ENCODE measurements around the gene ZNF212. TPM values are rescaled to one million over a fixed set of nuclear protein-coding genes. Genes with fewer than 3 reads are reported as not detected.
"Not testable (repeated sequence)": the region's sequence is repeated elsewhere in the genome, so short reads cannot be mapped to it uniquely, and the experiment has no call there.

The ZNF212 gene
- total RNA-seq, 1 donor from 2014 or later: 15.0 TPM

DNA sequence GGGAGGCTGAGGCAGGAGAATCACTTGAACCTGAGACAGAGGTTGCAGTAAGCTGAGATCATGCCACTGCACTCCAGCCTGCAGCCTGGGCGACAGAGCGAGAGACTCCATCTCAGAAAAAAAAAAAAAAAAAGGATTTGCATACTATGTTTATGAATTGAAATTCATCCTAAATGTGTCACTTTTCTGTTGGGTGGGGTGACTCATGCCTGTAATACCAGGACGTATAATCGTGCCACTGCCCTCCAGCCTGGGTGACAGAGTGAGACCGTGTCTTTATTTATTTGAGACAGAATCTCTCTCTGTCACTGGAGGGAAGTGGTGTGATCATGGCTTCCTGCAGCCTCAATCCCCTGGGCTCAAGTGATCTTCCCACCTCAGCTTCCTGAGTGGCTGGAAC, 5.8 kb downstream of the ZNF212 start:
- Mint-ChIP-seq H3K9me3 (peaks cover 6% of the 10 kb centered on the region), H3K36me3 (ENCODE audit: low read depth) (peaks cover 22% of the 10 kb centered on the region), H3K27ac (peak overlapping the region; percentile 80), H3K4me1 (ENCODE audit: low read depth) (peaks cover 47% of the 10 kb centered on the region), H3K27me3 (ENCODE audit: insufficient read depth) (no peaks in the 10 kb centered on the region), H3K4me3 (no peak overlapping the region)
- no peak for DNase-seq (ENCODE audit: low spot score)
- intact Hi-C loops (cut with micrococcal nuclease): loop anchor here (5.0 kb wide), 2 partner anchors 38 to 98 kb away; partner anchors contain the start of gene ZNF398

DNA sequence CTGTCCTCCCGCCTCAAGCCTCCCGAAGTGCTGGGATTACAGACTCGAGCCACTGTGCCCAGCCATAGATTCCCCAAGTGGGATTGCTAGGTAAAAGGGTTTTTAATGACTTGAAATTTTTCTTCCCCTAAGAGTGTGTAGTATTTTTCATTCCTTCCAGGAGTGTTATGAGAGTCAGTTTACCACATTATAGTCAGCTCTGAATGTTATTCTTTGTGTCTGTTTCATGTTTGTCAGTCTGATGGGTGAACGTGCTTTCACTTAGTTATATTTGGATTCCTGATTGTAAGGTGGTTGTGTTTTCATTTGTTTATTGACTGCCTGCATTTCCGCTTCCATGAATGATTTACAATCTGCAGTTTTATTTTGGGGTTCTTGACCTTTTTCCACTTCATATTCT, 6.3 kb downstream of the ZNF212 start:
- H3K4me3 Mint-ChIP-seq: no peak overlapping the region
- no peaks in the 10 kb centered on the region for H3K27me3 Mint-ChIP-seq (ENCODE audit: insufficient read depth)
- peaks cover 6% of the 10 kb centered on the region for H3K9me3 Mint-ChIP-seq
- no peak for DNase-seq (ENCODE audit: low spot score)
- H3K27ac Mint-ChIP-seq: peak overlapping the region; percentile 80
- peaks cover 18% of the 10 kb centered on the region for H3K36me3 Mint-ChIP-seq (ENCODE audit: low read depth)
- peaks cover 42% of the 10 kb centered on the region for H3K4me1 Mint-ChIP-seq (ENCODE audit: low read depth)
- intact Hi-C loops (cut with micrococcal nuclease): loop anchor here (5.0 kb wide), 2 partner anchors 38 to 98 kb away; partner anchors contain the start of gene ZNF398

DNA sequence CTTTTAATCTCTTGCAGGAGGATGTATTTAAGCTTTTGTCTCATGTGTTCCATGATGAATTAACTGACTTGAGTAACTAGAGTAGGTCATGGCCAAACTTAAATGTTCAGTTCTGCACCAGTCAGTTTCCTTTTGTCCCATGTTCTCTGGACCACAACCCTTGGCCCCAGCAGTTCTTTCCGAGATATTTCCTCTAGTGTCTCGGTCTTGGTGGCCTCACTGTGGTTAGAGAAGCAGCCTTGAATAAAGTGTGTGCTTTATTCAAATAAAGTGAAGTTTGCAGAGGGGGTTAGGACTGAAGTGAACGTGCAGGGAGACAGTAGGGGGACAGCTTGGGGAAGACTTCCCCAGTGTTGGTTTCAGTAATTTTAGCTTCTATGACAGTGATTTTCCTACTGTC, 9.3 kb downstream of the ZNF212 start:
- intact Hi-C loops (cut with micrococcal nuclease): loop anchor here (1.0 to 5.0 kb wide), 4 partner anchors 9 to 101 kb away; partner anchors contain the start of genes ZNF212 and ZNF398
- H3K27ac Mint-ChIP-seq: peak overlapping the region; percentile 87

DNA sequence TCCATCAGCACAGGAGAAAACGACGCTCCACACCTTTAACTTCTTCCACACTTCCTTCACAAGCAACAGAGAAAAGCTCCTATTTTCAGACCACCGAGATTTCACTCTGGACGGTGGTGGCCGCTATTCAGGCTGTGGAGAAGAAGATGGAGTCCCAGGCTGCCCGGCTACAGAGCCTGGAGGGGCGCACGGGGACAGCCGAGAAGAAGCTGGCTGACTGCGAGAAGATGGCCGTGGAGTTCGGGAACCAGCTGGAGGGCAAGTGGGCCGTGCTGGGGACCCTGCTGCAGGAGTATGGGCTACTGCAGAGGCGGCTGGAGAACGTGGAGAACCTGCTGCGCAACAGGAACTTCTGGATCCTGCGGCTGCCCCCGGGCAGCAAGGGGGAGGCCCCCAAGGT, 10.7 kb downstream of the ZNF212 start:
- intact Hi-C loops (cut with micrococcal nuclease); DNase-seq (ENCODE audit: low spot score); H3K4me3 Mint-ChIP-seq; H3K27ac Mint-ChIP-seq; H3K9me3 Mint-ChIP-seq; H3K27me3 Mint-ChIP-seq (ENCODE audit: insufficient read depth): not testable (repeated sequence)
- peaks cover 29% of the 10 kb centered on the region for H3K4me1 Mint-ChIP-seq (ENCODE audit: low read depth)
- H3K36me3 Mint-ChIP-seq (ENCODE audit: low read depth): peaks cover 27% of the 10 kb centered on the region

More for the DNA sequence above, 9.3 kb downstream of the ZNF212 start:
- Mint-ChIP-seq H3K4me3 (peak overlapping the region; percentile 15), H3K36me3 (ENCODE audit: low read depth) (peaks cover 22% of the 10 kb centered on the region), H3K4me1 (ENCODE audit: low read depth) (peaks cover 34% of the 10 kb centered on the region), H3K9me3 (no peaks in the 10 kb centered on the region), H3K27me3 (ENCODE audit: insufficient read depth) (no peaks in the 10 kb centered on the region)
- no peak for DNase-seq (ENCODE audit: low spot score)

DNA sequence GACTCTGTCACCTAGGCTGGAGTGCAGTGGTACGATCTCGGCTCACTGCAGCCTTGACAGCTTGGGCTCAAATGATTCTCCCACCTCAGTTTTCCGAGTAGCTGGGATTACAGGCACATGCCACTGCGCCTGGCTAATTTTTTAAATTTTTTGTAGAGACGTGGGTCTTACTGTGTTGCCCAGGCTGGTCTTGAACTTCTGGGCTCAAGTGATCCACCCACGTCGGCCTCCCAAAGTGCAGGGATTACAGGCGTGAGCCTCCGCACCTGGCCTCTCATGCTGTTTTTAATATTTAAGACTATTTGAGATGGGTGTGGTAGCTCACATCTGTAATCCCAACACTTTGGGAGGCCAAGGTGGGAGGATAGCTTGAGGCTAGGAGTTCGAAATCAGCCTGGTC, 12.1 kb downstream of the ZNF212 start:
- Mint-ChIP-seq H3K4me1 (ENCODE audit: low read depth) (peaks cover 21% of the 10 kb centered on the region), H3K36me3 (ENCODE audit: low read depth) (peaks cover 30% of the 10 kb centered on the region)
- H3K27ac Mint-ChIP-seq; intact Hi-C loops (cut with micrococcal nuclease); DNase-seq (ENCODE audit: low spot score); H3K4me3 Mint-ChIP-seq; H3K27me3 Mint-ChIP-seq (ENCODE audit: insufficient read depth); H3K9me3 Mint-ChIP-seq: not testable (repeated sequence)

GRCh38 chr7:149252378-149252777, 12.9 kb downstream of the ZNF212 start:
- no peak overlapping the region for H3K27ac Mint-ChIP-seq
- no peaks in the 10 kb centered on the region for H3K9me3 Mint-ChIP-seq
- intact Hi-C loops (cut with micrococcal nuclease): no loop called here
- H3K27me3 Mint-ChIP-seq (ENCODE audit: insufficient read depth): no peaks in the 10 kb centered on the region
- H3K4me1 Mint-ChIP-seq (ENCODE audit: low read depth): peaks cover 21% of the 10 kb centered on the region
- H3K36me3 Mint-ChIP-seq (ENCODE audit: low read depth): peaks cover 30% of the 10 kb centered on the region
- H3K4me3 Mint-ChIP-seq: no peak overlapping the region
- DNase-seq (ENCODE audit: low spot score): no peak

- H3K4me3 Mint-ChIP-seq: no peak overlapping the region
- no peak overlapping the region for H3K27ac Mint-ChIP-seq
- no peaks in the 10 kb centered on the region for H3K9me3 Mint-ChIP-seq
- peaks cover 8% of the 10 kb centered on the region for H3K4me1 Mint-ChIP-seq (ENCODE audit: low read depth)
- peaks cover 24% of the 10 kb centered on the region for H3K36me3 Mint-ChIP-seq (ENCODE audit: low read depth)
- H3K27me3 Mint-ChIP-seq (ENCODE audit: insufficient read depth): no peaks in the 10 kb centered on the region
- DNase-seq (ENCODE audit: low spot score): no peak
- intact Hi-C loops (cut with micrococcal nuclease): no loop called here
Measured at GRCh38 chr7:149253665-149254064, 14.2 kb downstream of the ZNF212 start.

GRCh38 chr7:149254181-149254858, 14.9 kb downstream of the ZNF212 start:
- intact Hi-C loops (cut with micrococcal nuclease): no loop called here
- no peak overlapping the region for H3K27ac Mint-ChIP-seq
- H3K9me3 Mint-ChIP-seq: no peaks in the 10 kb centered on the region
- DNase-seq (ENCODE audit: low spot score): no peak
- peaks cover 22% of the 10 kb centered on the region for H3K36me3 Mint-ChIP-seq (ENCODE audit: low read depth)
- peaks cover 2% of the 10 kb centered on the region for H3K4me1 Mint-ChIP-seq (ENCODE audit: low read depth)
- H3K27me3 Mint-ChIP-seq (ENCODE audit: insufficient read depth): no peaks in the 10 kb centered on the region
- H3K4me3 Mint-ChIP-seq: no peak overlapping the region

DNA sequence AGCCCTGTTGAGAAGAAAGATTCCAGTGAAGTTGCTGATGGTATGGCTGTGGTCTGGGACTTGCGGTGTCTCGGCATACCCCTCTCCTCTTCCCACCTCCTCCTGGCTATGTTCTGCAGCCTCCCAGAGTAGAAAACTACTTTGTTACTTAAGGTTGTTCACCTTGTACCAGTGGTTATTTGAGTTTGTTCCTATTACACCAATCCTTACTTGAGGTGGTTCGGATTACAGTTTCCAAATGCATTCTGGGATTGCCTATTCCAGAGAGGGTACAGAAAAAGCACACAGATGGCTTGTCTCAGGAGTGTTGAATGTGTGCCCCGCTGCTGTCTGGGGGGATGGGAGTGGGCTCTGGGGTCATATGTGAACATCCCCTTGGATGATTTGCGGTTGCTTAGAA, 15.7 kb downstream of the ZNF212 start:
- H3K27me3 Mint-ChIP-seq (ENCODE audit: insufficient read depth): no peaks in the 10 kb centered on the region
- no peak for DNase-seq (ENCODE audit: low spot score)
- no peaks in the 10 kb centered on the region for H3K9me3 Mint-ChIP-seq
- no peak overlapping the region for H3K27ac Mint-ChIP-seq
- H3K36me3 Mint-ChIP-seq (ENCODE audit: low read depth): peaks cover 22% of the 10 kb centered on the region
- peaks cover under 1% of the 10 kb centered on the region for H3K4me1 Mint-ChIP-seq (ENCODE audit: low read depth)
- intact Hi-C loops (cut with micrococcal nuclease): no loop called here
- H3K4me3 Mint-ChIP-seq: no peak overlapping the region

DNA sequence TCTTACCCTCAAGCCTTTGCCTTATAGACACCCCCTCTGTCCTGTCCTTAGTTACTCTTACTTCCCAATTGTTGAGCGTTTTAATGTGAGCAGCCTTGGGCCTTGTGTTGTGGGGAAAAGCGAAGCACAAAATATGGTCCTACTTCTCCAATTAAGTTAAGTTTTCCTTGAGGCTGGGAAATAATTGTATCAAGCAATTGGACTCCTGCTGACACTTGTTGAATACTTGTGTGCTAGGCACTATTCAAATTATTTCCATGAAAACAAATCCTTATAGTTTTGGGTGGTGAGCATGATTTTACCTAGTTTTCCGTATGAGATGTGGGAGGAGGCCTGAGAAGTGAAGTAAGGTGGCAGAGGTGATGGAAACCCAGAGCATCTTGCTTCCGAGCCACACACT, 17.1 kb downstream of the ZNF212 start:
- DNase-seq (ENCODE audit: low spot score): no peak
- H3K36me3 Mint-ChIP-seq (ENCODE audit: low read depth): peaks cover 22% of the 10 kb centered on the region
- no peaks in the 10 kb centered on the region for H3K27me3 Mint-ChIP-seq (ENCODE audit: insufficient read depth)
- H3K9me3 Mint-ChIP-seq: no peaks in the 10 kb centered on the region
- no peak overlapping the region for H3K4me3 Mint-ChIP-seq
- H3K4me1 Mint-ChIP-seq (ENCODE audit: low read depth): peaks cover 15% of the 10 kb centered on the region
- no peak overlapping the region for H3K27ac Mint-ChIP-seq
- intact Hi-C loops (cut with micrococcal nuclease): no loop called here

GRCh38 chr7:149257146-149257545, 17.7 kb downstream of the ZNF212 start:
- Mint-ChIP-seq H3K36me3 (ENCODE audit: low read depth) (peaks cover 19% of the 10 kb centered on the region), H3K4me3 (no peak overlapping the region), H3K9me3 (no peaks in the 10 kb centered on the region), H3K27ac (no peak overlapping the region), H3K4me1 (ENCODE audit: low read depth) (peaks cover 17% of the 10 kb centered on the region), H3K27me3 (ENCODE audit: insufficient read depth) (no peaks in the 10 kb centered on the region)
- no peak for DNase-seq (ENCODE audit: low spot score)
- intact Hi-C loops (cut with micrococcal nuclease): no loop called here

GRCh38 chr7:149261316-149261828, 21.9 kb downstream of the ZNF212 start:
- Mint-ChIP-seq H3K4me1 (ENCODE audit: low read depth) (peaks cover 29% of the 10 kb centered on the region), H3K4me3 (peak overlapping the region; percentile 88), H3K27ac (peak overlapping the region; percentile 95), H3K36me3 (ENCODE audit: low read depth) (peaks cover 16% of the 10 kb centered on the region), H3K27me3 (ENCODE audit: insufficient read depth) (no peaks in the 10 kb centered on the region), H3K9me3 (no peaks in the 10 kb centered on the region)
- DNase-seq (ENCODE audit: low spot score): no peak
- intact Hi-C loops (cut with micrococcal nuclease): loop anchor here (1.0 to 5.0 kb wide), 8 partner anchors 12 to 611 kb away; partner anchors contain the start of genes ATP6V0E2, PDIA4, ZNF282 and ZNF398

- peak; percentile 81 for DNase-seq (ENCODE audit: low spot score)
- Mint-ChIP-seq H3K4me1 (ENCODE audit: low read depth) (peaks cover 29% of the 10 kb centered on the region), H3K27ac (peak within 1 kb of the TSS; percentile 95), H3K9me3 (no peaks in the 10 kb centered on the region), H3K27me3 (ENCODE audit: insufficient read depth) (no peaks in the 10 kb centered on the region), H3K36me3 (ENCODE audit: low read depth) (peaks cover 21% of the 10 kb centered on the region), H3K4me3 (peak within 1 kb of the TSS; percentile 88)
- intact Hi-C loops (cut with micrococcal nuclease): loop anchor here (1.0 to 5.0 kb wide), 14 partner anchors 13 to 610 kb away; partner anchors contain the start of genes ATP6V0E2, PDIA4, ZNF212 and ZNF282
Measured at GRCh38 chr7:149261829-149262617, 22.6 kb downstream of the ZNF212 start, which contains the start of gene ZNF783. Gene ZNF783 (plus strand): TSS chr7:149262196. CDS start chr7:149262334, 138 bp downstream.

Data from activated T-helper 1 cell treated with anti-CD3 and anti-CD28 coated beads, Interleukin-12 subunit alpha, Interleukin-12 subunit beta, Interleukin-2, Interleukin-4 antibody, amounts not matched to agents 30 ng/mL and 10 ng/mL and 1 ng/mL, durations not matched to agents 14 hours and 24 hours and 36 hours (primary cell).